GM21619 (cell line): Measurements from ENCODE around the gene KDM4C.
"Not testable (repeated sequence)": the region's sequence is repeated elsewhere in the genome, so short reads cannot be mapped to it uniquely, and the experiment has no call there.

Experiments
- ATAC-seq: cut with Tn5 transposase; IDR thresholded peaks from one replicate; pipeline ENCODE4 v1.9.1; 2021; ENCODE audit not compliant: unreplicated experiment

KDM4C gene

GRCh38 chr9:7154650-7155049, 396.9 kb downstream of the KDM4C start:
- ATAC-seq = no peak

- ATAC-seq = no peak
Observed at GRCh38 chr9:7161469-7161868, 403.7 kb downstream of the KDM4C start.

- no peak for ATAC-seq
Observed at GRCh38 chr9:7163932-7164331, 406.2 kb downstream of the KDM4C start.

GRCh38 chr9:7164440-7165330, 406.9 kb downstream of the KDM4C start:
- ATAC-seq = no peak

- no peak for ATAC-seq
Observed at GRCh38 chr9:7165331-7165975, 407.7 kb downstream of the KDM4C start.

GRCh38 chr9:7166074-7166473, 408.3 kb downstream of the KDM4C start:
- ATAC-seq = no peak

- ATAC-seq = no peak
Observed at GRCh38 chr9:7169717-7170389, 412.1 kb downstream of the KDM4C start.

- no peak for ATAC-seq
Observed at GRCh38 chr9:7171396-7172153, 413.8 kb downstream of the KDM4C start.

GRCh38 chr9:7172154-7173115, 414.7 kb downstream of the KDM4C start:
- no peak for ATAC-seq

GRCh38 chr9:7173139-7173538, 415.4 kb downstream of the KDM4C start:
- no peak for ATAC-seq

- no peak for ATAC-seq
Observed at GRCh38 chr9:7174301-7174700, 416.5 kb downstream of the KDM4C start.

GRCh38 chr9:7174884-7175283, 417.1 kb downstream of the KDM4C start:
- no peak for ATAC-seq

- no peak for ATAC-seq
Observed at GRCh38 chr9:7176561-7176960, 418.8 kb downstream of the KDM4C start.

- no peak for ATAC-seq
Observed at GRCh38 chr9:7177383-7177782, 419.6 kb downstream of the KDM4C start.

- ATAC-seq = no peak
Observed at GRCh38 chr9:7178729-7179128, 421.0 kb downstream of the KDM4C start.

GRCh38 chr9:7180247-7180646, 422.5 kb downstream of the KDM4C start:
- no peak for ATAC-seq

GRCh38 chr9:7183139-7183538, 425.4 kb downstream of the KDM4C start:
- not testable (repeated sequence) for ATAC-seq

- ATAC-seq = no peak
Observed at GRCh38 chr9:7185612-7186011, 427.8 kb downstream of the KDM4C start.

- ATAC-seq = no peak
Observed at GRCh38 chr9:7186175-7186574, 428.4 kb downstream of the KDM4C start.

GRCh38 chr9:7192266-7192665, 434.5 kb downstream of the KDM4C start:
- ATAC-seq = no peak
